ENCODE results near the gene ZNF771. TPM values are rescaled to one million over a fixed set of nuclear protein-coding genes. Genes with fewer than 3 reads are reported as not detected.
A peak's percentile ranks its signal among the peaks of the same experiment; 100 is the strongest.

The ZNF771 gene
- polyA plus RNA-seq, 1 of the 3 experiments (the other 2 are of a cell fraction), result 20.4 TPM

DNA sequence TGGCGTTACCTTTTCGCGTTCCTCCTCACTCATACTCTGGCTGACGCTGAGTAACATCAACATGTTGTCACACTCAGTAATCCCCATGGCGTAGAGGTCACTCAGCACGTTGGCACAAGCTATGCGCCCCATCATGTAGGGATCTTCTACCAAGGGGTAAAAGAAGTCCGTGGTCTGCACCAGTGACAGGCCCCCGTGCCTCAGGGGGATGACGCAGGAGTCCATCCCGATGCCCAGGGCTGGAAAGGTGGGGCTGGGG is 37.7 kb downstream of the ZNF771 start:
- WGBS (ENCODE audit: low lambda C conversion rate), result 35% methylated on average over 8 of the region's 11 CpGs
- peak overlapping the region; percentile 75 to 95 for H3K4me3 ChIP-seq (ENCODE audit: low read depth in 2 of 2, low read length in 1 of 2)
- no peaks in the 10 kb centered on the region for H3K9me2 ChIP-seq
- peak overlapping the region; percentile 88 for H2AFZ ChIP-seq (ENCODE audit: low read depth)
- no peaks in the 10 kb centered on the region for H3K27me3 ChIP-seq (ENCODE audit: insufficient read depth)
- DNase-seq, result peak; percentile 24
- peak overlapping the region; percentile 89 for H3K4me2 ChIP-seq
- ChIA-PET CTCF (interaction anchor here (1.0 to 2.9 kb wide), 5 partner anchors 12 to 353 kb away, joined by 3 to 27 read pairs (median 4); partner anchors contain the start of genes DCTPP1 and TBX6), POLR2A (interaction anchor here (0.6 to 1.7 kb wide), 5 partner anchors 15 to 91 kb away, joined by 3 to 6 read pairs (median 3); partner anchors contain the start of gene DCTPP1)
- no peaks in the 10 kb centered on the region for H4K20me1 ChIP-seq (ENCODE audit: insufficient read depth)
- H3K79me2 ChIP-seq (ENCODE audit: insufficient read depth), result peaks cover 24% of the 10 kb centered on the region
- TF ChIP-seq, protein P1, sequence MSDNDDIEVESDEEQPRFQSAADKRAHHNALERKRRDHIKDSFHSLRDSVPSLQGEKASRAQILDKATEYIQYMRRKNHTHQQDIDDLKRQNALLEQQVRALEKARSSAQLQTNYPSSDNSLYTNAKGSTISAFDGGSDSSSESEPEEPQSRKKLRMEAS (IDR thresholded peaks at IDR 0.05; ENCODE audit: low read depth), result 0 out of 2 replicates have a peak, but pooled peaks have one; percentile 27
- TF ChIP-seq YY1 (IDR thresholded peaks at IDR 0.05; ENCODE audit: low read depth), result no peak
- peaks cover 8 to 15% of the 10 kb centered on the region in 2 experiments; a peak in 2 of 4 replicates for H3K4me1 ChIP-seq (ENCODE audit: control insufficient read depth in 1 of 2, insufficient read depth in 2 of 2, low read depth in 1 of 2, low read length in 1 of 2)
- no peaks in the 10 kb centered on the region for H3K9me3 ChIP-seq
- H3K36me3 ChIP-seq (replicated peaks in 1 of 2; ENCODE audit: control insufficient read depth in 1 of 2, insufficient read depth in 2 of 2, low read length in 1 of 2), result peaks cover 12 to 16% of the 10 kb centered on the region in 2 experiments
- peak overlapping the region; percentile 98 for H3K9ac ChIP-seq
- H3F3A ChIP-seq (replicated peaks; ENCODE audit: insufficient read depth), result peaks cover 5% of the 10 kb centered on the region
- H3K27ac ChIP-seq (ENCODE audit: low read depth in 2 of 2, low read length in 1 of 2), result peak overlapping the region; percentile 86 to 88

DNA sequence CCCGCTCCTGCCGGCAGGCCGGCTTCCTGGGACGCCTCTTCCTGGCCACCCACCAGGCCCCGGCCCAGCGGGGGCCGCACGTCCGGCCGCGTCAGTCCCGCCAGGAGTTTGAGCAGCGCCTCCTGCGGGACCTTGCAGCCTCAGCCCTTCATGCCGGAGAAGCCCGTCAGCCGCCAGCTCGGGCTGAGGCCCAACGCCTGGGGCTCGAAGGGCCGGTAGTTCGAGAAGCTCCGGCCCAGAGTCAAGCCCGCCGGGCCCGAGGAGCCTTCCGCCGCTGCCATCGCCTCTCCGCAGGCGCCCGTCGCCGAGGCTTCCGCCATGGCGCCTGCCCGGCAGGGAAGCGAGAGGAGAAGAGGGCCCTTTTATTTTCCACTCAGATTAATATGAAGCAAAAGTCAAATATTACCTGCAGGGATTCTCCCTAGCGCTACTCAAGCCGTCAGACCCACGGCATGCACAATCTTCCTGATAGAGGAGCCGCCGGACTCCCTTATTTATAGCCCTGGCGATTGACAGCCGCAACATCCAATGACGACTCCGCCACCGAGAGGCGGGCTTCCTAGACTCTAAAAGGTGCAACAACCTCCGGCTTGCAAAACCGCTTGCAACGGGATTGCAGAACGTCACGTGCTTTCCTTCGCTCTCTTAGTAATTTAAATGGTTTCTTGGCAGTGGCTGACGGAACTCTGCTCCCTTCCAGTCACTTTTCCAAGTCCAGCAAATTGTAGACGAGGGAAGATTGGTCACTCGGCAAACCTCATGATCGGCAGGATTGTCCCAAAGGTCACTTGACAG is 38.2 kb downstream of the ZNF771 start, which contains the start of gene SEPHS2:
TSS of gene SEPHS2 (minus strand) at position 467 of the 795 bp plus-strand sequence. CDS start at position 320, 147 bp downstream.
- Histone ChIP-seq H3K36me3 (replicated peaks in 1 of 2; ENCODE audit: control insufficient read depth in 1 of 2, insufficient read depth in 2 of 2, low read length in 1 of 2) (peaks cover 12 to 16% of the 10 kb centered on the region in 2 experiments), H4K20me1 (ENCODE audit: insufficient read depth) (no peaks in the 10 kb centered on the region), H3F3A (replicated peaks; ENCODE audit: insufficient read depth) (peaks cover 5% of the 10 kb centered on the region), H3K27me3 (ENCODE audit: insufficient read depth) (no peaks in the 10 kb centered on the region), H3K9me2 (no peaks in the 10 kb centered on the region), H3K27ac (ENCODE audit: low read depth in 2 of 2, low read length in 1 of 2) (peak within 1 kb of the TSS; percentile 86 to 88), H3K9ac (peak within 1 kb of the TSS; percentile 98), H3K4me1 (ENCODE audit: control insufficient read depth in 1 of 2, insufficient read depth in 2 of 2, low read depth in 1 of 2, low read length in 1 of 2) (peaks cover 8 to 15% of the 10 kb centered on the region in 2 experiments; a peak in 2 of 4 replicates), H3K9me3 (no peaks in the 10 kb centered on the region), H3K4me2 (peak within 1 kb of the TSS; percentile 89), H2AFZ (ENCODE audit: low read depth) (peak within 1 kb of the TSS; percentile 88), H3K4me3 (ENCODE audit: low read depth in 2 of 2, low read length in 1 of 2) (peak within 1 kb of the TSS; percentile 75 to 95), H3K79me2 (ENCODE audit: insufficient read depth) (peaks cover 24% of the 10 kb centered on the region)
- peak; percentile 95 for DNase-seq
- ChIA-PET POLR2A (interaction anchor here (0.6 to 1.3 kb wide), 5 partner anchors 16 to 90 kb away, joined by 3 read pairs; partner anchors contain the start of gene DCTPP1), CTCF (interaction anchor here (0.8 to 2.9 kb wide), 6 partner anchors 13 to 354 kb away, joined by 3 to 27 read pairs (median 4); partner anchors contain the start of genes DCTPP1, TBX6 and ZNF688)
- 5% methylated on average over 26 of the region's 59 CpGs for WGBS (ENCODE audit: low lambda C conversion rate)
- TF ChIP-seq GABPA (IDR thresholded peaks at IDR 0.05; ENCODE audit: low read depth), result peak; percentile 62
- TF ChIP-seq, protein P2, sequence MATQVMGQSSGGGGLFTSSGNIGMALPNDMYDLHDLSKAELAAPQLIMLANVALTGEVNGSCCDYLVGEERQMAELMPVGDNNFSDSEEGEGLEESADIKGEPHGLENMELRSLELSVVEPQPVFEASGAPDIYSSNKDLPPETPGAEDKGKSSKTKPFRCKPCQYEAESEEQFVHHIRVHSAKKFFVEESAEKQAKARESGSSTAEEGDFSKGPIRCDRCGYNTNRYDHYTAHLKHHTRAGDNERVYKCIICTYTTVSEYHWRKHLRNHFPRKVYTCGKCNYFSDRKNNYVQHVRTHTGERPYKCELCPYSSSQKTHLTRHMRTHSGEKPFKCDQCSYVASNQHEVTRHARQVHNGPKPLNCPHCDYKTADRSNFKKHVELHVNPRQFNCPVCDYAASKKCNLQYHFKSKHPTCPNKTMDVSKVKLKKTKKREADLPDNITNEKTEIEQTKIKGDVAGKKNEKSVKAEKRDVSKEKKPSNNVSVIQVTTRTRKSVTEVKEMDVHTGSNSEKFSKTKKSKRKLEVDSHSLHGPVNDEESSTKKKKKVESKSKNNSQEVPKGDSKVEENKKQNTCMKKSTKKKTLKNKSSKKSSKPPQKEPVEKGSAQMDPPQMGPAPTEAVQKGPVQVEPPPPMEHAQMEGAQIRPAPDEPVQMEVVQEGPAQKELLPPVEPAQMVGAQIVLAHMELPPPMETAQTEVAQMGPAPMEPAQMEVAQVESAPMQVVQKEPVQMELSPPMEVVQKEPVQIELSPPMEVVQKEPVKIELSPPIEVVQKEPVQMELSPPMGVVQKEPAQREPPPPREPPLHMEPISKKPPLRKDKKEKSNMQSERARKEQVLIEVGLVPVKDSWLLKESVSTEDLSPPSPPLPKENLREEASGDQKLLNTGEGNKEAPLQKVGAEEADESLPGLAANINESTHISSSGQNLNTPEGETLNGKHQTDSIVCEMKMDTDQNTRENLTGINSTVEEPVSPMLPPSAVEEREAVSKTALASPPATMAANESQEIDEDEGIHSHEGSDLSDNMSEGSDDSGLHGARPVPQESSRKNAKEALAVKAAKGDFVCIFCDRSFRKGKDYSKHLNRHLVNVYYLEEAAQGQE (IDR thresholded peaks at IDR 0.05; ENCODE audit: low read depth, low read length), result no peak; the same call in 1 of the 2 replicates
- TF ChIP-seq, protein P3, sequence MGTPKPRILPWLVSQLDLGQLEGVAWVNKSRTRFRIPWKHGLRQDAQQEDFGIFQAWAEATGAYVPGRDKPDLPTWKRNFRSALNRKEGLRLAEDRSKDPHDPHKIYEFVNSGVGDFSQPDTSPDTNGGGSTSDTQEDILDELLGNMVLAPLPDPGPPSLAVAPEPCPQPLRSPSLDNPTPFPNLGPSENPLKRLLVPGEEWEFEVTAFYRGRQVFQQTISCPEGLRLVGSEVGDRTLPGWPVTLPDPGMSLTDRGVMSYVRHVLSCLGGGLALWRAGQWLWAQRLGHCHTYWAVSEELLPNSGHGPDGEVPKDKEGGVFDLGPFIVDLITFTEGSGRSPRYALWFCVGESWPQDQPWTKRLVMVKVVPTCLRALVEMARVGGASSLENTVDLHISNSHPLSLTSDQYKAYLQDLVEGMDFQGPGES (IDR thresholded peaks at IDR 0.05; ENCODE audit: low read depth, low read length), result peak; percentile 75
- TF ChIP-seq, protein P1 (IDR thresholded peaks at IDR 0.05; ENCODE audit: low read depth), result peak; percentile 93
- peak; percentile 67; the same call in 1 of the 2 replicates for TF ChIP-seq SIN3A (IDR thresholded peaks at IDR 0.05; ENCODE audit: borderline replicate concordance, low read depth, low read length)
- TF ChIP-seq TCF12 (IDR thresholded peaks at IDR 0.05), result no peak
- TF ChIP-seq TEAD4 (IDR thresholded peaks at IDR 0.05; ENCODE audit: borderline replicate concordance, insufficient read depth), result no peak
- no peak for TF ChIP-seq NRF1 (IDR thresholded peaks at IDR 0.05; ENCODE audit: low read depth, low read length)
- TF ChIP-seq YY1 (IDR thresholded peaks at IDR 0.05; ENCODE audit: low read depth), result peak; percentile 66
- TF ChIP-seq NFIC (IDR thresholded peaks at IDR 0.05; ENCODE audit: borderline replicate concordance), result no peak
- TF ChIP-seq RFX5 (IDR thresholded peaks at IDR 0.05; ENCODE audit: low read length), result no peak
- no peak for TF ChIP-seq GATA2 (CRISPR knock-in tag; IDR thresholded peaks at IDR 0.05)
- TF ChIP-seq FOXM1 (IDR thresholded peaks at IDR 0.05; ENCODE audit: low read depth), result no peak
- TF ChIP-seq POLR2AphosphoS5 (IDR thresholded peaks at IDR 0.05; ENCODE audit: low read depth, low read length), result peak; percentile 98
- TF ChIP-seq, protein P4, sequence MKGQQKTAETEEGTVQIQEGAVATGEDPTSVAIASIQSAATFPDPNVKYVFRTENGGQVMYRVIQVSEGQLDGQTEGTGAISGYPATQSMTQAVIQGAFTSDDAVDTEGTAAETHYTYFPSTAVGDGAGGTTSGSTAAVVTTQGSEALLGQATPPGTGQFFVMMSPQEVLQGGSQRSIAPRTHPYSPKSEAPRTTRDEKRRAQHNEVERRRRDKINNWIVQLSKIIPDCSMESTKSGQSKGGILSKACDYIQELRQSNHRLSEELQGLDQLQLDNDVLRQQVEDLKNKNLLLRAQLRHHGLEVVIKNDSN (IDR thresholded peaks at IDR 0.05; ENCODE audit: borderline replicate concordance, low read depth), result peak; percentile 80; the same call in 1 of the 2 replicates
- TF ChIP-seq, protein P5, sequence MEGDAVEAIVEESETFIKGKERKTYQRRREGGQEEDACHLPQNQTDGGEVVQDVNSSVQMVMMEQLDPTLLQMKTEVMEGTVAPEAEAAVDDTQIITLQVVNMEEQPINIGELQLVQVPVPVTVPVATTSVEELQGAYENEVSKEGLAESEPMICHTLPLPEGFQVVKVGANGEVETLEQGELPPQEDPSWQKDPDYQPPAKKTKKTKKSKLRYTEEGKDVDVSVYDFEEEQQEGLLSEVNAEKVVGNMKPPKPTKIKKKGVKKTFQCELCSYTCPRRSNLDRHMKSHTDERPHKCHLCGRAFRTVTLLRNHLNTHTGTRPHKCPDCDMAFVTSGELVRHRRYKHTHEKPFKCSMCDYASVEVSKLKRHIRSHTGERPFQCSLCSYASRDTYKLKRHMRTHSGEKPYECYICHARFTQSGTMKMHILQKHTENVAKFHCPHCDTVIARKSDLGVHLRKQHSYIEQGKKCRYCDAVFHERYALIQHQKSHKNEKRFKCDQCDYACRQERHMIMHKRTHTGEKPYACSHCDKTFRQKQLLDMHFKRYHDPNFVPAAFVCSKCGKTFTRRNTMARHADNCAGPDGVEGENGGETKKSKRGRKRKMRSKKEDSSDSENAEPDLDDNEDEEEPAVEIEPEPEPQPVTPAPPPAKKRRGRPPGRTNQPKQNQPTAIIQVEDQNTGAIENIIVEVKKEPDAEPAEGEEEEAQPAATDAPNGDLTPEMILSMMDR (IDR thresholded peaks at IDR 0.05), result peak; percentile 56
- TF ChIP-seq FOXJ3 (CRISPR knock-in tag; IDR thresholded peaks at IDR 0.05), result 0 out of 2 replicates have a peak, but pooled peaks have one; percentile 18
